Measurements from ENCODE around the gene BCL2.

Gene BCL2

GRCh38 chr18:63346480-63347183 is 27.1 kb upstream of the BCL2 start:
- TF ChIP-seq TEAD4 (IDR thresholded peaks at IDR 0.05) (no peak), FOXM1 (IDR thresholded peaks at IDR 0.05; ENCODE audit: borderline replicate concordance, low read depth) (no peak), TAF1 (IDR thresholded peaks at IDR 0.05; ENCODE audit: low read depth) (no peak), TCF12 (IDR thresholded peaks at IDR 0.05; ENCODE audit: low read depth) (no peak), REST (IDR thresholded peaks at IDR 0.05; ENCODE audit: low read depth) (no peak), MAX (IDR thresholded peaks at IDR 0.05) (no peak)

- no peak for TF ChIP-seq CREB1 (IDR thresholded peaks at IDR 0.05; ENCODE audit: low read depth)
- no peak for TF ChIP-seq MAX (IDR thresholded peaks at IDR 0.05)
- no peak for TF ChIP-seq TEAD4 (IDR thresholded peaks at IDR 0.05)
- TF ChIP-seq, protein P1, sequence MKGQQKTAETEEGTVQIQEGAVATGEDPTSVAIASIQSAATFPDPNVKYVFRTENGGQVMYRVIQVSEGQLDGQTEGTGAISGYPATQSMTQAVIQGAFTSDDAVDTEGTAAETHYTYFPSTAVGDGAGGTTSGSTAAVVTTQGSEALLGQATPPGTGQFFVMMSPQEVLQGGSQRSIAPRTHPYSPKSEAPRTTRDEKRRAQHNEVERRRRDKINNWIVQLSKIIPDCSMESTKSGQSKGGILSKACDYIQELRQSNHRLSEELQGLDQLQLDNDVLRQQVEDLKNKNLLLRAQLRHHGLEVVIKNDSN (IDR thresholded peaks at IDR 0.05): no peak
- TF ChIP-seq RAD21 (IDR thresholded peaks at IDR 0.05; ENCODE audit: low read depth): no peak
- TF ChIP-seq ZBTB7A (IDR thresholded peaks at IDR 0.05; ENCODE audit: low read depth): no peak
- no peak for TF ChIP-seq TAF1 (IDR thresholded peaks at IDR 0.05; ENCODE audit: low read depth)
- TF ChIP-seq NFIC (IDR thresholded peaks at IDR 0.05): no peak
- TF ChIP-seq FOXM1 (IDR thresholded peaks at IDR 0.05; ENCODE audit: borderline replicate concordance, low read depth): no peak
Measured at GRCh38 chr18:63346031-63346430, 26.5 kb upstream of the BCL2 start.

DNA sequence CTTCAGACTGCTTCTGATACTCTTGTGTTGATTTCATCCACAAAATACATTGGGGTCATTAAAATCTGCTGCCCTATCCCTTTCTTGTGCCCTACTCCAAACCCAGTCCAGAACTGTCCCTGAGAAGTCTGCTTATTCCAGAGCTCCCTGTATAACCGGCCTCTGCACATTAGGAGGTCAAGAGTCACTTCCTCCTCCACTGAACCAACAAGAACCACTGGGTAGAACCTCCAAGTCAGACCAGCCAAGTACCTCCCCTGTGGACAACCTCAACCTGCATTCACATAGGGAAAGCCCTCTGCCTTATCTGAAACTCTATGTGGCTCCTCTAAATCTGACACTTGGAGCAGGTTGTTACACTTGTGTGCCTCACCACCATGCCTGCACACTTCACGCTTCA is 25.3 kb upstream of the BCL2 start:
- TF ChIP-seq MAX (IDR thresholded peaks at IDR 0.05) (no peak), YY1 (IDR thresholded peaks at IDR 0.05; ENCODE audit: low read depth) (no peak), CEBPB (IDR thresholded peaks at IDR 0.05) (no peak), FOXM1 (IDR thresholded peaks at IDR 0.05; ENCODE audit: borderline replicate concordance, low read depth) (no peak), EP300 (IDR thresholded peaks at IDR 0.05; ENCODE audit: borderline replicate concordance) (no peak), TAF1 (IDR thresholded peaks at IDR 0.05; ENCODE audit: low read depth) (no peak)
- TF ChIP-seq, protein P1 (IDR thresholded peaks at IDR 0.05): no peak

DNA sequence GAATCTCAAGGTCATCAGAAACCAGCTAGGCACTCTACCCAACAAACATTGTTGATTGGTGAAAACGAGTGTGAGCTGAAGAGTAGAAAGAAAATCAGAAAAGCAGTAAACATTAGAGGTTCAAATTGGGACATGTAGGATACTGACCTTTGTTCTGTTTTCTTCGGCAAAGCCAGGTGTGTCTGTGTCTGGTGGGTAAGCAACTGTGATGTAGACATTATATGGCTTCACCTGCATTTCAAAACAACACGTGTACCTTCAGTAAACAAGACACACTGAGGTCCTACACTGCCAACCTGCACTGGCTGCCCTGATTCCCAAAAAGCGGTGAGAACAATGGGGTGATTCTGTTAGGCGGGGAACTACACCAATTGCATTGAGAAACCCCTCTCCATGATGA is 24.7 kb upstream of the BCL2 start:
- TF ChIP-seq TCF12 (IDR thresholded peaks at IDR 0.05; ENCODE audit: low read depth): no peak
- TF ChIP-seq REST (IDR thresholded peaks at IDR 0.05; ENCODE audit: low read depth): no peak
- TF ChIP-seq CREB1 (IDR thresholded peaks at IDR 0.05; ENCODE audit: low read depth): no peak
- no peak for TF ChIP-seq RAD21 (IDR thresholded peaks at IDR 0.05; ENCODE audit: low read depth)
- TF ChIP-seq YY1 (IDR thresholded peaks at IDR 0.05; ENCODE audit: low read depth): no peak
- TF ChIP-seq, protein P1 (IDR thresholded peaks at IDR 0.05): no peak
- no peak for TF ChIP-seq CEBPB (IDR thresholded peaks at IDR 0.05)

GRCh38 chr18:63342206-63342605 is 22.6 kb upstream of the BCL2 start:
- TF ChIP-seq EGR1 (IDR thresholded peaks at IDR 0.05) (no peak), CEBPB (IDR thresholded peaks at IDR 0.05) (no peak), YY1 (IDR thresholded peaks at IDR 0.05; ENCODE audit: low read depth) (no peak), TEAD4 (IDR thresholded peaks at IDR 0.05) (no peak), NFIC (IDR thresholded peaks at IDR 0.05) (no peak), CREB1 (IDR thresholded peaks at IDR 0.05; ENCODE audit: low read depth) (no peak), REST (IDR thresholded peaks at IDR 0.05; ENCODE audit: low read depth) (no peak), TAF1 (IDR thresholded peaks at IDR 0.05; ENCODE audit: low read depth) (no peak), TCF12 (IDR thresholded peaks at IDR 0.05; ENCODE audit: low read depth) (no peak), RAD21 (IDR thresholded peaks at IDR 0.05; ENCODE audit: low read depth) (no peak), MAX (IDR thresholded peaks at IDR 0.05) (no peak), EP300 (IDR thresholded peaks at IDR 0.05; ENCODE audit: borderline replicate concordance) (no peak)
- TF ChIP-seq, protein P1 (IDR thresholded peaks at IDR 0.05): no peak

Measured in Ishikawa (cell line).